Sciatic nerve (tissue), 2 donors: Measurements from ENCODE around the gene SCG3. TPM values are rescaled to one million over a fixed set of nuclear protein-coding genes. Genes with fewer than 3 reads are reported as not detected.
A peak's percentile ranks its signal among the peaks of the same experiment; 100 is the strongest.
"Not testable (repeated sequence)": the region's sequence is repeated elsewhere in the genome, so short reads cannot be mapped to it uniquely, and the experiment has no call there.

ENCODE experiments used
- ATAC-seq: fragments of 200-7000 bp; cut with Tn5 transposase; one replicate; pipeline ENCODE4 v1.9.1; 2020; ENCODE audit warnings: mild to moderate bottlenecking, moderate library complexity
- DNase-seq: peaks from one replicate; pipeline ENCODE4 v3.0.0-alpha.2; 2020; ENCODE audit warnings: low spot score
- intact Hi-C: fragments of 100-400 bp; cut with DNase I; formaldehyde crosslinking; loops from one replicate; pipeline ENCODE4 v1.14.2; 2022
- total RNA-seq: library from RNA; stranded (reverse); fragmentation: NEBNext Ultra II Directional; extraction: Animal tissue kit (Norgen Biotek cat#: 25700); gene quantifications from one replicate; pipeline ENCODE4 v1.2.1, GENCODE V29; 2021
- donor health status: DM: no; HTN: no; CAD: no.
- donor health status: DM: no; HTN: no; CAD: no.

Gene SCG3
- total RNA-seq, result 0.13 TPM

- ATAC-seq (peak; percentile 85), DNase-seq (peak; percentile 83)
- intact Hi-C loops, result no loop called here
These were observed at the start of gene SCG3 for GRCh38 chr15:51681303-51681963. Gene SCG3 (plus strand): TSS chr15:51681503. CDS start chr15:51681756, 253 bp downstream.

- intact Hi-C loops, result no loop called here
- ATAC-seq, result no peak
- no peak for DNase-seq
These were observed 46.6 kb upstream of the SCG3 start for GRCh38 chr15:51634591-51635198.

GRCh38 chr15:51641490-51642130 lies 39.7 kb upstream of the SCG3 start:
- no peak for DNase-seq
- ATAC-seq, result no peak
- intact Hi-C loops, result loop anchor here (5.0 kb wide), 1 partner anchor 651 kb away; no protein-coding TSS in a partner anchor

GRCh38 chr15:51642696-51643095 lies 38.6 kb upstream of the SCG3 start:
- intact Hi-C loops, result loop anchor here (5.0 kb wide), 1 partner anchor 650 kb away; no protein-coding TSS in a partner anchor
- no peak for ATAC-seq
- no peak for DNase-seq

GRCh38 chr15:51647128-51647562 lies 34.2 kb upstream of the SCG3 start:
- intact Hi-C loops, result no loop called here
- ATAC-seq, result peak; percentile 74
- peak; percentile 65 for DNase-seq

GRCh38 chr15:51648101-51648500 lies 33.2 kb upstream of the SCG3 start:
- DNase-seq, ATAC-seq, intact Hi-C loops: not testable (repeated sequence)

- DNase-seq, intact Hi-C loops, ATAC-seq: not testable (repeated sequence)
These were observed 32.7 kb upstream of the SCG3 start for GRCh38 chr15:51648643-51649042.

- DNase-seq (no peak), ATAC-seq (peak; percentile 73)
- intact Hi-C loops, result loop anchor here (5.0 kb wide), 1 partner anchor 122 kb away; no protein-coding TSS in a partner anchor
These were observed 31.4 kb upstream of the SCG3 start for GRCh38 chr15:51649659-51650521.

GRCh38 chr15:51652084-51652668 lies 29.1 kb upstream of the SCG3 start:
- DNase-seq (no peak), ATAC-seq (no peak)
- intact Hi-C loops, result loop anchor here (5.0 kb wide), 1 partner anchor 120 kb away; no protein-coding TSS in a partner anchor

- ATAC-seq, DNase-seq, intact Hi-C loops: not testable (repeated sequence)
These were observed 25.8 kb upstream of the SCG3 start for GRCh38 chr15:51655401-51656057.

GRCh38 chr15:51658664-51659063 lies 22.6 kb upstream of the SCG3 start:
- DNase-seq (no peak), ATAC-seq (no peak)
- intact Hi-C loops, result no loop called here

GRCh38 chr15:51661072-51661471 lies 20.2 kb upstream of the SCG3 start:
- no peak for DNase-seq
- no peak for ATAC-seq
- intact Hi-C loops, result no loop called here

GRCh38 chr15:51667478-51667877 lies 13.8 kb upstream of the SCG3 start:
- intact Hi-C loops, result no loop called here
- DNase-seq, result no peak
- ATAC-seq, result no peak

- DNase-seq, result no peak
- intact Hi-C loops, result no loop called here
- no peak for ATAC-seq
These were observed 12.9 kb upstream of the SCG3 start for GRCh38 chr15:51668446-51668845.

GRCh38 chr15:51669381-51669780 lies 11.9 kb upstream of the SCG3 start:
- no peak for ATAC-seq

GRCh38 chr15:51672155-51672687 lies 9.1 kb upstream of the SCG3 start:
- no peak for DNase-seq
- intact Hi-C loops, result no loop called here
- ATAC-seq, result no peak

More at GRCh38 chr15:51669381-51669780, 11.9 kb upstream of the SCG3 start:
- no peak for DNase-seq
- intact Hi-C loops, result no loop called here

- intact Hi-C loops, result no loop called here
- DNase-seq (no peak), ATAC-seq (no peak)
These were observed 8.1 kb upstream of the SCG3 start for GRCh38 chr15:51672913-51673857.
